Muscle of leg (tissue), 11 donors: ENCODE data around the gene ZEB2. TPM values are rescaled to one million over a fixed set of nuclear protein-coding genes. Genes with fewer than 3 reads are reported as not detected.

Experiments
- DNase-seq: peaks from one replicate; pipeline ENCODE4 v3.0.0; 2013
- H3K27ac ChIP-seq: one replicate; pipeline ENCODE4 v1.5.1; 2013; ENCODE audit warnings: mild to moderate bottlenecking, low read length, control low read depth
- H3K27me3 ChIP-seq: one replicate; pipeline ENCODE4 v1.6.1; 2013; ENCODE audit warnings: low read length; ENCODE audit not compliant: control insufficient read depth, insufficient read depth
- H3K36me3 ChIP-seq: one replicate; pipeline ENCODE4 v1.6.1; 2013; ENCODE audit warnings: low read length; ENCODE audit not compliant: control insufficient read depth, insufficient read depth
- H3K4me1 ChIP-seq: one replicate; pipeline ENCODE4 v1.6.1; 2013; ENCODE audit warnings: low read length; ENCODE audit not compliant: control insufficient read depth, insufficient read depth
- H3K4me3 ChIP-seq: one replicate; pipeline ENCODE4 v1.5.1; 2013; ENCODE audit warnings: low read length, control low read depth
- H3K9me3 ChIP-seq: replicated peaks from 2 replicates; pipeline ENCODE4 v1.6.1; 2013; ENCODE audit warnings: low read depth, low read length; ENCODE audit not compliant: control insufficient read depth
- WGBS: methylation state at CpG from one replicate; pipeline ENCODE4 v1.1.5; 2013; ENCODE audit warnings: missing lambda C conversion rate; ENCODE audit not compliant: insufficient coverage; 5-methylcytosine and 5-hydroxymethylcytosine counted together
- polyA plus RNA-seq, 8 donors: library from polyadenylated mRNA; unstranded; fragments of 120-200 nt; gene quantifications; one replicate each; pipeline versions ENCODE4 v1.2.1 to v1.2.3, GENCODE V29; 2013; ENCODE audit warnings: inconsistent platforms in 1 of 8, low replicate concordance in 1 of 8; ENCODE audit not compliant: insufficient read length in 8 of 8, insufficient read depth in 1 of 8
- total RNA-seq: library from RNA; stranded (reverse); fragments of 120-200 nt; gene quantifications from one replicate; pipeline ENCODE4 v1.2.4, GENCODE V29; 2013

The ZEB2 gene
- total and polyA plus RNA-seq, 9 donors = 90.0 to 163 (median 118) TPM

DNA sequence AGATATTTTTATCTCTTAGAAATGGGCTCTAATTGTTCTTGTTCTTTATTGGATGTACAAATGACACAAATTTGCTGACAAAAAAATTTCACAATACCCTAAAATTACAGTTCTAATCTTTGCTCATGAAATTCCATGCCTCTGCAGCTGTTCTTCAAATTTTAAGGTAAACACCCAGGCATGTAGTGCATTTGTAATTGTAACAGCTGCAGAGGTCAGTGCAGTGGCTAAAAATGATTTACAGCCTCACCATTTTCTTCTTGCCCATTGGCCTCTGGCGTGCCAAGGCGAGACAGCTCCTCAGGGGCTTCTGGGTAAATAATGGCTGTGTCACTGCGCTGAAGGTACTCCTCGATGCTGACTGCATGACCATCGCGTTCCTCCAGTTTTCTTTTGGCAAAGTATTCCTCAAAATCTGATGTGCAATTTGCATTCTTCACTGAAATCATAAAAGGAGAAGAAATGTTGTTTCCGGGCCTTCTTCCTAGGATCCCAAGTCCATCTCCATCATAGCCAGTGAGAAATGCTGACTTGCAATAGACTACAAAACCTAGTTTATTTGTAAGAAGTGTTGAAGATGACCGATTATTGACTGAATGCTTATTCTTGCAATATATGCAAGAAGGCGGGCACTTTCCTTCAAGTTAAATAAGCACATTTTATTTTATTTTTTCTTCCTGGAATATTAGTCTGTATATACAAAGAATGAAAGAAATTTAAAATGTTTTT is 115.2 kb downstream of the ZEB2 start:
- no peak overlapping the region for H3K4me3 ChIP-seq
- H3K4me1 ChIP-seq = peaks cover 8% of the 10 kb centered on the region
- H3K27ac ChIP-seq = peak overlapping the region; percentile 77
- no peaks in the 10 kb centered on the region for H3K27me3 ChIP-seq
- peak; percentile 81 for DNase-seq
- H3K9me3 ChIP-seq = no peaks in the 10 kb centered on the region
- peaks cover 27% of the 10 kb centered on the region for H3K36me3 ChIP-seq
- 82% methylated on average over 6 of the region's 9 CpGs for WGBS

DNA sequence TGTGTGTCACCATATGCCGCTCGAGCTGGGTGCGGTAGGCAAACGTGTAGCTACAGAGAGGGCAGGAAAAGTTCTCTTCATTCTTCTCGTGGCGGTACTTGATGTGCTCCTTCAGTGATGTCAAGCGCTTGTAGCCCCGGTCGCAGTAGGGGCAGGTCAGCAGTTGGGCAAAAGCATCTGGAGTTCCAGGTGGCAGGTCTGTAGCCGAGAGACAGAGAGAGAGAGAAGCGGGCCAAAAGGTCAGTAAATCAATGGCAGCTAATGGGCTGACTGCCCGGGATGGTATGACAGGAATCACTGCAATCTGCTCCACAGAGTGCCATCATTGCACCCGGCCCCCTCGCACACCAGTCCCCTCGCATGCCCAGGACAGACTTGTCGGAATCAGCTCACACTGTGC is 116.0 kb downstream of the ZEB2 start:
- WGBS = 69% methylated on average over 10 of the region's 16 CpGs
- peak overlapping the region; percentile 77 for H3K27ac ChIP-seq
- H3K4me1 ChIP-seq = peaks cover 8% of the 10 kb centered on the region
- peaks cover 31% of the 10 kb centered on the region for H3K36me3 ChIP-seq
- peak; percentile 91 for DNase-seq
- H3K9me3 ChIP-seq = no peaks in the 10 kb centered on the region
- H3K4me3 ChIP-seq = peak overlapping the region; percentile 24
- no peaks in the 10 kb centered on the region for H3K27me3 ChIP-seq

DNA sequence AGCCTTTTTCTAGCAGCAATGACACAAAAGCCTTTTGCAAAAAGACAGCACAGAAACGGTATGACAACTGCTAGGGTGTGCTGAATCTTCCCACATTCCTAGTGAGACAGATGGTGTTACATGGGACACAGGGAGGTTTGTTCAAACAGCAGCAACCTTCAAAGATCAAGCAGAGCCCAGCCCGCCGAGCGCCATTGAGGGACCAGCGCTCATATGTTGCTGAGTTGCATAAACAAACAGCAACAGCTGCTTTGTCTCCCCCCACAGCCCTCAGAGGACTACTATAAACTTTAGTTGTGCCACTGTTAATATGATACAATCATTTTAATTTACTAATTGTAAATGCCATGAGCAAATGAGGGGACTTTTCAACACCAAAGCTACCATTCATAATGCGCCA is 117.7 kb downstream of the ZEB2 start:
- no peak overlapping the region for H3K4me3 ChIP-seq
- 40% methylated on average over 1 of the region's 6 CpGs for WGBS
- H3K9me3 ChIP-seq = no peaks in the 10 kb centered on the region
- no peaks in the 10 kb centered on the region for H3K27me3 ChIP-seq
- H3K27ac ChIP-seq = peak overlapping the region; percentile 77
- DNase-seq = peak; percentile 91
- peaks cover 39% of the 10 kb centered on the region for H3K36me3 ChIP-seq
- peaks cover 8% of the 10 kb centered on the region for H3K4me1 ChIP-seq

DNA sequence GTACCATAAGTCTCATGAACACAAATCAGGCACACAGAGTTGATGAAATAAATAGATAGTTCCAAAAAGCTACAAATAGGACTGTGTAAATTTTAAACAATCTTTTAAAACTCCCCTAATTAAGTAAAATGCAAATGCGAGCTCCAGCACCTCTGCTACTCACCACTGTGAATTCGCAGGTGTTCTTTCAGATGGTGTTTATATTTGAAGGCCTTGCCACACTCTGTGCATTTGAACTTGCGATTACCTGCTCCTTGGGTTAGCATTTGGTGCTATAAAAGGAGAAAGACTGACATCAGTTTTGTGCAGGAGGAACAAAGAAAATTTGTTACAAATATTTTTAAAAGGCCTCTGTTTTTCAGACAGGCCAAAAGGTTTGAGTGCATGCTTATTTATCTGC is 118.9 kb downstream of the ZEB2 start:
- WGBS = no CpG with 5 or more reads among the region's 3 CpGs
- Histone ChIP-seq H3K9me3 (no peaks in the 10 kb centered on the region), H3K4me1 (peaks cover 6% of the 10 kb centered on the region), H3K27me3 (no peaks in the 10 kb centered on the region), H3K36me3 (peaks cover 41% of the 10 kb centered on the region), H3K27ac (peak overlapping the region; percentile 77), H3K4me3 (no peak overlapping the region)
- DNase-seq = no peak

DNA sequence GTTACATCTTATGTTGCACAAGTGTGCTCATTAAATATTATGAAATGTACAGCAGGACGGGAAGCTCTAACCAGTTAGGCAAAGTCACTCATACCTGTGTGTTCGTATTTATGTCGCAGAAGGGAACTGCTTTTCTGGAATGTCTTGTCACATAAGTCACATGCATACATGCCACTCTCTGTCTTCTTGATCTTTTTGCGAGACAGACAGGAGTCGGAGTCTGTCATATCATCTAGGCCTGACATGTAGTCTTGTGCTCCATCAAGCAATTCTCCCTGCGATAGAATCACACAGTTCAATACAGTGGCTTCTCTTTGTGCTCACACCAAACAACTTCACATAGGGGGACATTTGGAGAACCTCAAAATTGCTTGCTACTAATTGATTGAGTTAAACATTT is 123.6 kb downstream of the ZEB2 start:
- Histone ChIP-seq H3K4me1 (peaks cover 2% of the 10 kb centered on the region), H3K9me3 (no peaks in the 10 kb centered on the region), H3K27ac (no peak overlapping the region), H3K4me3 (no peak overlapping the region), H3K27me3 (no peaks in the 10 kb centered on the region), H3K36me3 (peaks cover 63% of the 10 kb centered on the region)
- 92% methylated on average over 5 of the region's 6 CpGs for WGBS
- no peak for DNase-seq

DNA sequence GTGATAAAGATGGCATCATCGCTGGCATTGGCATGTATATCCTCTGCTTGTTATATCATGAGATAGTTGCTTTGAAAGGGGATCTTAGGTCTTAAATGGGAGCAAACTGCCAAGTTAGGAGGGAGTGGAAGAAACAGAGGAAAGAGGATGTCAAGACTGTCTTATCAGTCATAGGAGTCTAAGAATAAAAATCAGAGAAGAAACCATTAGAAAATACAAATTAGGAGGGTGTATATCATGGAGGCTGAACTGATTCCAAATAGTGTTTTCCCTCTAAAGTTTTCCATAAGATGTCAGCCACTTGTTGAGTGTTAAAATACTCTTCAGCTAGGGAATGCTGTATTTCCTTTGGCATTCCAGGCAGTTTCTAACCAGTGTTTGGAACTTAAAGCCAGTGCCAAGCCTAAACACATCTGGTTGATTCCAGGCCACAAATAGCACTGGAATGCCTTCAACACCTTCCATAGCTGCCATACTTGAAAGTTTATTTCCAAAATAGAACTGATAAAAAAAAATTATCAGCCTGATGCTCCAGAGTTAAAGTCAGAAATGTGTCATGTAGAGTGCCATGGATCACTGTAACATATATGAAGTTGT is 129.4 kb downstream of the ZEB2 start:
- peaks cover 44% of the 10 kb centered on the region for H3K36me3 ChIP-seq
- H3K9me3 ChIP-seq = no peaks in the 10 kb centered on the region
- H3K4me1 ChIP-seq = no peaks in the 10 kb centered on the region
- H3K4me3 ChIP-seq = no peak overlapping the region
- no peaks in the 10 kb centered on the region for H3K27me3 ChIP-seq
- H3K27ac ChIP-seq = no peak overlapping the region
- no peak for DNase-seq
- no CpG with 5 or more reads among the region's 1 CpG for WGBS

DNA sequence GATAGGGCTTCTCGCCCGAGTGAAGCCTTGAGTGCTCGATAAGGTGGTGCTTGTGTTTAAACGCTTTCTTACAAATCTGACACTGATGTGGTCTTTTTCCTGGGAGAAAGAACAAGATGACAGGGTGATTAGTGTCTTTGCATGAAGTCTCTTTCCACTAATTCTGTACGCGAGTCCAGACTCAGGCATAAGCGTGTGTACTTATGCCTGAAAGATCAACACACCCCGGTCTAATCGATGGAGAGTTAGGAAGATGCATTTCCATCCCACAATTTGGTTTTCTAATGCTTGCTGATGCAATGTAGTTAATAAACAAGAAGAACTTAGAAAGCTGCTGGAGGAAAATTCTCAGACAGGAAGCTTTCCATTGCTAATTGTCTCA is 130.0 kb downstream of the ZEB2 start:
- Histone ChIP-seq H3K4me1 (no peaks in the 10 kb centered on the region), H3K36me3 (peaks cover 38% of the 10 kb centered on the region), H3K9me3 (no peaks in the 10 kb centered on the region), H3K27me3 (no peaks in the 10 kb centered on the region), H3K27ac (no peak overlapping the region), H3K4me3 (no peak overlapping the region)
- DNase-seq = no peak
- 72% methylated on average over 3 of the region's 9 CpGs for WGBS

DNA sequence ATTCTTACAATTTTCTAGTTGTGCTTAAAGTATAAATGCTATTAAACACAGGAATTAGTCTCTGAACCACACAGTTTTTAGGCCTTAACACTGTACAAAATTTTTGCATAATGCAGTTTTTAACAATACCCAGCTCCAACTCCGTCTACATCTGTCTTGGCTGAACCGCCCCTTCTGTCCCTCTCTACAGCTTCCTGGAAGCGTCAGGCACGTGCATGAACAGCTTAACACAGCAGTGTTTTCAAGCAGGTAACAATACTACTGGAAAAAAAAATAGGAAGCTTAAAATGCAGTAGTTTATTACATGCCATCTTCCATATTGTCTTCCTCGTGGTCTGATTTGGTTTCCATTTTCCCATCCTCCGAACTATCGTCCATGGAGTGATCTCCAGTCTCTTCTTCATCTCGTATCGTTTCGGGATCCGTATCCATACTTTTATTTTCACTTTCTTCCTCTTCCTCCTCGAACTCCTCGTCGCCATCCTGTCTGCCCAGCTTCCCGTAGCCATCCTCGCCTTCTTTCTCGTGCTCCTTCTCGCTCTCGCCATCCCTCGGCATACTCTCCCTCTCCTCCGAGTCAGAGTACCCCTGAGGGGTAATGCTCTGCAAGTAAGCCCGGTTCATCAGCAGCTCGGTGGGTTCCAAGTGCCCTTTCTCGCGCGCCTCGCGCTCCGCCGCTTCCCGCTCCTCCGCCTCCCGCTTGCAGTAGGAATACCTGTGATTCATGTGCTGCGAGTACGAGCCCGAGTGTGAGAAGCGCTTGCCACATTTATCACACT is 130.6 kb downstream of the ZEB2 start:
- whole genome bisulfite sequencing = 80% methylated on average over 29 of the region's 37 CpGs
- no peak overlapping the region for H3K4me3 ChIP-seq
- peaks cover 34% of the 10 kb centered on the region for H3K36me3 ChIP-seq
- no peak for DNase-seq
- H3K27me3 ChIP-seq = no peaks in the 10 kb centered on the region
- no peaks in the 10 kb centered on the region for H3K4me1 ChIP-seq
- H3K9me3 ChIP-seq = no peaks in the 10 kb centered on the region
- H3K27ac ChIP-seq = no peak overlapping the region

DNA sequence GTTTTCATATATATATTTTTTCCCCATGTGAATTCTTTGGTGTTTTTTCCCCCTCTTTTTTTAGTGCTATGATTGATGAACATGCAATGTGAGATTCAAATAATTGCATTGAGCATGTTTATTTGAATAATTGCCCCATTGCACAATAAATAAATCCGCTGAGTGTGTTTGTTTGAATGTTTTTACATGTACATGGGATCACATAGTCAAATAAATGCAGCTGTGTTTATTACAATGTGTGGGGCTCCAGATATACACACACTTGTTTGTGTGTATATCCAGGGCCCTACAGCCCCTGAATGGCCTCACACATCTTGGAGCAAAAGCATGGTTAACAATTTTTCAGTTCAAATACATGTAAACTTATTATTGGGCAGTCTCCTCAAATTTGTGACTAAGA is 134.5 kb downstream of the ZEB2 start:
- H3K4me1 ChIP-seq = peaks cover 8% of the 10 kb centered on the region
- H3K4me3 ChIP-seq = no peak overlapping the region
- no peaks in the 10 kb centered on the region for H3K27me3 ChIP-seq
- no CpG with 5 or more reads among the region's 1 CpG for WGBS
- DNase-seq = no peak
- no peak overlapping the region for H3K27ac ChIP-seq
- peaks cover 19% of the 10 kb centered on the region for H3K36me3 ChIP-seq
- no peaks in the 10 kb centered on the region for H3K9me3 ChIP-seq

DNA sequence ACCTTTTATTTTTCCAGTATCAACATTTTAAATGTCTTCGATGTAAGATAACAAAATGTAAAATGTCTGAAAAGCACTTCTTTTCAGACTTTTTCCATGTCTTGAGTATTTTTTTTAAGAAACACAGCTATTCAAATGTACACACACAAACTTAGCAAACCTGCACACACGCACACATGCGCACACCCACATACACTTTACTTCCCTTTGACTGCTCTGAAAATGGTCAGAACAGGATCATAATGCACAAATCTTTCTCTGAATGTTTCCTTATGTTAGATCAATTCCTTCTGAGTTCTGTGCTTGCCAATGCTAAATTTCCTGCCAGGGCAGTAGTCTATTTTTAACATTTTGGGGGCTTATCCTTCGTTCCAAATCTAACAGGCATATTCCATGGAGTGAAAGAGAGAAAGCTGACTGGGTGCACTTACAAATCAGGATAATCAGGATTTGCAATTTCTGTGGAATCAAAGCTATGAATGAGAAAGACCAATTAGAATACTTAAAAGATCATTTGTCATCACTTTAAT is 136.3 kb downstream of the ZEB2 start:
- WGBS = 48% methylated on average over 2 of the region's 4 CpGs
- Histone ChIP-seq H3K4me1 (peaks cover 15% of the 10 kb centered on the region), H3K27ac (no peak overlapping the region), H3K36me3 (peaks cover 9% of the 10 kb centered on the region), H3K4me3 (no peak overlapping the region), H3K9me3 (no peaks in the 10 kb centered on the region), H3K27me3 (no peaks in the 10 kb centered on the region)
- DNase-seq = no peak
